IMR-90 (cell line): ENCODE measurements around the gene GPR65. TPM values are rescaled to one million over a fixed set of nuclear protein-coding genes. Genes with fewer than 3 reads are reported as not detected.

Source experiments
- ATAC-seq: fragments of 200-7000 bp; cut with Tn5 transposase; 2 replicates; pipeline ENCODE4 v1.9.1; 2020; ENCODE audit warnings: low read depth, mild to moderate bottlenecking, moderate library complexity
- BruUV-seq: library from RNA; stranded (reverse); fragments of 400-500 nt; replicated peaks from 2 replicates; lab custom pipeline; 2021; lab: Mats Ljungman, UMichigan
- CTCF ChIA-PET: fragments of 300-600 bp; formaldehyde crosslinking; extraction: SDS; loops from one replicate; lab custom pipeline; 2021; ENCODE audit warnings: antibody characterized with exemption; lab: Yijun Ruan, JAX
- POLR2A ChIA-PET: fragments of 300-600 bp; sonication (Branson Sonifier 250); formaldehyde crosslinking; loops from one replicate; lab custom pipeline; 2022; ENCODE audit warnings: antibody characterized with exemption; ENCODE audit not compliant: unreplicated experiment; lab: Charles Lee
- DNase-seq: peaks from one replicate; pipeline ENCODE4 v3.0.0; 2013
- H2AFZ ChIP-seq: replicated peaks from 2 replicates; pipeline ENCODE3; 2013; ENCODE audit warnings: low read length, mild to moderate bottlenecking; ENCODE audit not compliant: poor library complexity
- H2AK5ac ChIP-seq: 2 replicates; pipeline ENCODE4 v1.6.1; 2013; ENCODE audit warnings: low read depth, low read length, inconsistent platforms
- H2AK9ac ChIP-seq: replicated peaks from 2 replicates; pipeline ENCODE3; 2013; ENCODE audit warnings: mild to moderate bottlenecking, low read depth, low read length, moderate library complexity; ENCODE audit not compliant: poor library complexity
- H2BK120ac ChIP-seq: 2 replicates; pipeline ENCODE4 v1.6.1; 2013; ENCODE audit warnings: low read depth, low read length, inconsistent platforms
- H2BK15ac ChIP-seq: 3 replicates; pipeline ENCODE4 v1.6.1; 2013; ENCODE audit warnings: low read depth, low read length, inconsistent platforms
- H2BK20ac ChIP-seq: 2 replicates; pipeline ENCODE4 v1.6.1; 2013; ENCODE audit warnings: low read depth, mild to moderate bottlenecking, inconsistent platforms, low read length, moderate library complexity
- H2BK5ac ChIP-seq: 2 replicates; pipeline ENCODE4 v1.6.1; 2013; ENCODE audit warnings: mild to moderate bottlenecking, low read depth, low read length, inconsistent platforms; ENCODE audit not compliant: poor library complexity, severe bottlenecking
- H3K14ac ChIP-seq: replicated peaks from 2 replicates; pipeline ENCODE4 v1.6.1; 2013; ENCODE audit warnings: low read depth, low read length, inconsistent platforms
- H3K18ac ChIP-seq: 2 replicates; pipeline ENCODE4 v1.6.1; 2013; ENCODE audit warnings: low read depth, low read length, control low read depth
- H3K23ac ChIP-seq: 2 replicates; pipeline ENCODE4 v1.6.1; 2013; ENCODE audit warnings: low read depth, low read length, inconsistent platforms
- H3K27ac ChIP-seq: 2 replicates; pipeline ENCODE4 v1.5.1; 2013; ENCODE audit warnings: mild to moderate bottlenecking, control low read depth, low read length; ENCODE audit not compliant: insufficient read depth
- H3K27me3 ChIP-seq: 2 replicates; pipeline ENCODE4 v1.6.1; 2013; ENCODE audit warnings: low read length; ENCODE audit not compliant: control insufficient read depth, insufficient read depth
- H3K36me3 ChIP-seq: 2 replicates; pipeline ENCODE4 v1.6.1; 2013; ENCODE audit warnings: low read length, mixed read lengths; ENCODE audit not compliant: control insufficient read depth, insufficient read depth
- H3K4ac ChIP-seq: 2 replicates; pipeline ENCODE4 v1.6.1; 2013; ENCODE audit warnings: low read depth, low read length, inconsistent platforms
- H3K4me1 ChIP-seq: 2 replicates; pipeline ENCODE4 v1.6.1; 2013; ENCODE audit warnings: low read length, mixed read lengths; ENCODE audit not compliant: control insufficient read depth, insufficient read depth
- H3K4me2 ChIP-seq: 2 replicates; pipeline ENCODE4 v1.6.1; 2013; ENCODE audit warnings: low read depth, mild to moderate bottlenecking, control low read depth, low read length, moderate library complexity
- H3K4me3 ChIP-seq: 2 replicates; pipeline ENCODE4 v1.5.1; 2013; ENCODE audit warnings: low read depth, mild to moderate bottlenecking, control low read depth, low read length, moderate library complexity; ENCODE audit not compliant: insufficient read depth
- H3K56ac ChIP-seq: 2 replicates; pipeline ENCODE4 v1.6.1; 2013; ENCODE audit warnings: low read length, inconsistent platforms; ENCODE audit not compliant: insufficient read depth; ENCODE audit errors: extremely low read depth
- H3K79me1 ChIP-seq, 2 experiments: 2 replicates each; pipeline ENCODE4 v1.6.1; 2013; ENCODE audit warnings: low read length in 2 of 2, inconsistent platforms in 1 of 2, low read depth in 1 of 2
- H3K9ac ChIP-seq: 2 replicates; pipeline ENCODE4 v1.6.1; 2013; ENCODE audit warnings: low read depth, low read length, control low read depth
- H3K9me1 ChIP-seq: 2 replicates; pipeline ENCODE4 v1.6.1; 2013; ENCODE audit warnings: low read length, inconsistent platforms; ENCODE audit not compliant: insufficient read depth
- H3K9me3 ChIP-seq: 2 replicates; pipeline ENCODE4 v1.6.1; 2013; ENCODE audit warnings: low read length; ENCODE audit not compliant: control insufficient read depth, insufficient read depth
- H4K20me1 ChIP-seq: 2 replicates; pipeline ENCODE4 v1.6.1; 2013; ENCODE audit warnings: low read length, inconsistent platforms; ENCODE audit not compliant: insufficient read depth
- H4K5ac ChIP-seq: 2 replicates; pipeline ENCODE4 v1.6.1; 2013; ENCODE audit warnings: mild to moderate bottlenecking, low read depth, low read length, control low read depth
- H4K8ac ChIP-seq, 2 experiments: 2 replicates each; pipeline ENCODE4 v1.6.1; 2013; ENCODE audit warnings: low read depth in 2 of 2, low read length in 2 of 2, control low read depth in 1 of 2, inconsistent platforms in 1 of 2
- H4K91ac ChIP-seq: 2 replicates; pipeline ENCODE4 v1.6.1; 2013; ENCODE audit warnings: low read depth, low read length, inconsistent platforms; ENCODE audit not compliant: insufficient read depth
- BHLHE40 ChIP-seq: fragments of 150-350 bp; IDR thresholded peaks from 2 replicates; pipeline ENCODE4 v1.6.1; 2016; ENCODE audit warnings: mild to moderate bottlenecking, low read depth, low read length
- CEBPB ChIP-seq: IDR thresholded peaks from 2 replicates; pipeline ENCODE4 v1.6.1; 2012; ENCODE audit warnings: low read depth, low read length, improper control_type of control experiment
- CHD1 ChIP-seq: IDR thresholded peaks from 2 replicates; pipeline ENCODE4 v1.6.1; 2012; ENCODE audit warnings: low read depth, low read length, improper control_type of control experiment
- ELK1 ChIP-seq: fragments of 150-350 bp; IDR thresholded peaks from 2 replicates; pipeline ENCODE4 v1.6.1; 2016; ENCODE audit warnings: low read depth, mild to moderate bottlenecking, low read length, moderate library complexity, borderline replicate concordance
- FOS ChIP-seq: fragments of 150-350 bp; IDR thresholded peaks from 2 replicates; pipeline ENCODE4 v1.6.1; 2016; ENCODE audit warnings: low read depth, low read length
- MAFK ChIP-seq: IDR thresholded peaks from 2 replicates; pipeline ENCODE4 v1.6.1; 2012; ENCODE audit warnings: low read depth, low read length, improper control_type of control experiment
- MXI1 ChIP-seq: IDR thresholded peaks from 2 replicates; pipeline ENCODE4 v1.6.1; 2012; ENCODE audit warnings: low read depth, mild to moderate bottlenecking, low read length, moderate library complexity, borderline replicate concordance
- NFE2L2 ChIP-seq: fragments of 150-350 bp; IDR thresholded peaks from 2 replicates; pipeline ENCODE4 v1.6.1; 2016; ENCODE audit warnings: low read depth, mild to moderate bottlenecking, low read length
- POLR2A ChIP-seq: IDR thresholded peaks from 2 replicates; pipeline ENCODE4 v1.6.1; 2012; ENCODE audit warnings: mild to moderate bottlenecking, low read depth, low read length
- RAD21 ChIP-seq: IDR thresholded peaks from 2 replicates; pipeline ENCODE4 v1.6.1; 2012; ENCODE audit warnings: low read length, improper control_type of control experiment
- RCOR1 ChIP-seq: IDR thresholded peaks from 2 replicates; pipeline ENCODE4 v1.6.1; 2012; ENCODE audit warnings: mild to moderate bottlenecking, low read length, improper control_type of control experiment; ENCODE audit not compliant: insufficient replicate concordance
- RFX5 ChIP-seq: IDR thresholded peaks from 2 replicates; pipeline ENCODE4 v1.8.0; 2012; ENCODE audit warnings: low read depth, mild to moderate bottlenecking, low read length, moderate library complexity
- SMC3 ChIP-seq: fragments of 150-350 bp; IDR thresholded peaks from 2 replicates; pipeline ENCODE4 v1.6.1; 2016; ENCODE audit warnings: low read depth, mild to moderate bottlenecking, antibody characterized with exemption, low read length, moderate library complexity
- USF2 ChIP-seq: fragments of 150-350 bp; IDR thresholded peaks from 2 replicates; pipeline ENCODE4 v1.6.1; 2017; ENCODE audit warnings: mild to moderate bottlenecking, antibody characterized with exemption, low read length, low read depth
- WGBS, 2 experiments: methylation state at CpG; one replicate each; pipeline versions ENCODE4 v1.1.5 to v1.1.7; 2013; ENCODE audit warnings: missing lambda C conversion rate in 2 of 2; ENCODE audit not compliant: insufficient read length in 1 of 2; ENCODE audit errors: extremely low coverage in 2 of 2; 5-methylcytosine and 5-hydroxymethylcytosine counted together
- dilution Hi-C: fragments of 300-500 bp; cut with HindIII; formaldehyde crosslinking; loops from one replicate; pipeline ENCODE4 v1.14.3; 2018; ENCODE audit warnings: low sequenced_read_pairs; ENCODE audit not compliant: unreplicated experiment
- in situ Hi-C: fragments of 300-500 bp; cut with MboI; formaldehyde crosslinking; loops from 3 replicates; pipeline ENCODE4 v1.14.3; 2019; ENCODE audit warnings: low sequenced_read_pairs, inconsistent platforms, mixed read lengths
- intact Hi-C: fragments of 100-400 bp; cut with micrococcal nuclease; formaldehyde crosslinking; loops from 2 replicates; pipeline ENCODE4 v1.10.0; 2022
- polyA plus RNA-seq, 3 experiments: library from polyadenylated mRNA; depleted of rRNA; stranded (reverse); fragments of >200 nt; gene quantifications; 2 replicates each; pipeline ENCODE4 v1.2.3, GENCODE V29; 2012; ENCODE audit warnings: low replicate concordance in 1 of 3
- total RNA-seq: library from RNA; depleted of rRNA; stranded (reverse); fragments of >200 nt; gene quantifications from 2 replicates; pipeline ENCODE4 v1.2.3, GENCODE V29; 2012
- TF ChIP-seq, protein P1 (sequence below): conservative IDR thresholded peaks from 2 replicates; pipeline ENCODE4 v1.5.1; 2012; ENCODE audit warnings: mild to moderate bottlenecking, low read depth, low read length, improper control_type of control experiment

The GPR65 gene
- total and polyA plus RNA-seq, 2 of the 4 experiments (the other 2 are of a cell fraction): 0.05 to 0.18 TPM

DNA sequence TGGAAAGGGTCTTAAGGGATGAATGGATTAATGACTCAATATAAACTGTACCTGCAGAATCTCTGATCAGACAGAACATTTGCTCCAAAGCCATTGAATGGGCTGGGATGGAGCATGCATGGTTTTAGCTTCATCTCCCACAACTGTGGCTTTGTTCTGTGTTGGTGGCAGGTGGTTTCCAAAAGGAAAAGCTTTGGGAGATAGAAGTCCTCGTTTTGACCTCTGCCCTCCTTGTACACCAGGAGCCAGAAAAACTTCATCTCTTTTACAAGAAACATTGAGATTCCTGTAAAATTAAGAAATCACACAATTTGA, 39.5 kb downstream of the GPR65 start (continued):
- TF ChIP-seq RCOR1: no peak
- no peak for TF ChIP-seq RAD21
- TF ChIP-seq RFX5: no peak
- no peak for TF ChIP-seq CEBPB

DNA sequence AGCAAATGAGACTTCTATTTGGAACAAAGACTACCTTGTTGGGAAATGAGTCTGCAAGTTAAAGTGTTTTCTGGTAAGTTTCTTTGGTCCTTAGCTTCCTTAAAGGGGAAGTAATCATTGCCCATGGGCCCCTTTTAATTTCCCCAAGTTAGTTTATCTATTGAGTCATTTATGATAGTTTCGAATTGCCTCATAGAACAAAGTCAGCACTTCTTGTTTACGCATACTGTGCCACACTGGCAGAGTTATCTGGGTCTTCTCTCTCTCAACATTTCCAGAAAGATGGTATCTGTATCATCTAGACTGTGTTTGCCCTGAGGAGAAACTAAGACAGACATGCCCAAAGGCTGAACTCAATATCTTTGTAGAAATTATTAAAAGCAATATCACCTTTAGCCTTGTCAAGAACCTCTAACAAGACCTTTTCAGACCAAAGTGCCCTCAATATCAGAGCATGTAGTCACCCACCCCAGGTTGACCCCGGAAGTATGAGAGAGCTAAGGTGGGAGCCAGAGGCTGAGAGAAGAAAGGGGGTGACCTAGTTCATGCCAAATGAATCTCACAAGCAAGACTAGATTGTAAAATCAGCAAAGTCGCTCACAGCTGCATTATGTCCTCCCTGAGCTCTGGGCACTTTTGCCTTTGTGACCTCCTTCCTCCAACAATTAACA, 40.0 kb downstream of the GPR65 start:
- ChIA-PET CTCF (no interaction called here), POLR2A (no interaction called here)
- no peak overlapping the region for H2BK120ac ChIP-seq
- intact Hi-C loops (no loop called here), dilution Hi-C loops (no loop called here), in situ Hi-C loops (no loop called here)
- no peak overlapping the region for H2BK20ac ChIP-seq
- H2AFZ ChIP-seq: no peak overlapping the region
- H2BK15ac ChIP-seq: no peak overlapping the region
- no peaks in the 10 kb centered on the region for H3K4me1 ChIP-seq
- H3K9ac ChIP-seq: no peak overlapping the region
- H2AK5ac ChIP-seq: no peak overlapping the region
- H3K23ac ChIP-seq: no peak overlapping the region
- H3K4ac ChIP-seq: no peak overlapping the region
- no peaks in the 10 kb centered on the region for H3K36me3 ChIP-seq
- no peak overlapping the region for H3K27ac ChIP-seq
- no CpG with 5 or more reads among the region's 4 CpGs for WGBS, 2 experiments
- no peak overlapping the region for H3K4me2 ChIP-seq
- no peak overlapping the region for H2BK5ac ChIP-seq
- H3K56ac ChIP-seq: no peak overlapping the region
- no peak overlapping the region for H3K14ac ChIP-seq
- H3K9me3 ChIP-seq: 0 out of 2 replicates have a peak, but pooled peaks cover 1% of the 10 kb centered on the region
- H4K20me1 ChIP-seq: no peaks in the 10 kb centered on the region
- H3K79me1 ChIP-seq: no peaks in the 10 kb centered on the region
- no peak for DNase-seq
- no peak overlapping the region for H4K5ac ChIP-seq
- no peaks in the 10 kb centered on the region for H3K9me1 ChIP-seq
- H3K18ac ChIP-seq: no peak overlapping the region
- ATAC-seq: no peak
- BruUV-seq: no TSS peak
- H3K4me3 ChIP-seq: no peak overlapping the region
- no peak overlapping the region for H4K91ac ChIP-seq
- H3K27me3 ChIP-seq: no peaks in the 10 kb centered on the region
- H2AK9ac ChIP-seq: no peak overlapping the region
- H4K8ac ChIP-seq: no peak overlapping the region
- TF ChIP-seq NFE2L2 (no peak), POLR2A (no peak), MXI1 (no peak), USF2 (no peak), ELK1 (no peak), FOS (no peak), CHD1 (no peak), MAFK (no peak), SMC3 (no peak), BHLHE40 (no peak), RAD21 (no peak), CEBPB (no peak)
- TF ChIP-seq, protein P1, sequence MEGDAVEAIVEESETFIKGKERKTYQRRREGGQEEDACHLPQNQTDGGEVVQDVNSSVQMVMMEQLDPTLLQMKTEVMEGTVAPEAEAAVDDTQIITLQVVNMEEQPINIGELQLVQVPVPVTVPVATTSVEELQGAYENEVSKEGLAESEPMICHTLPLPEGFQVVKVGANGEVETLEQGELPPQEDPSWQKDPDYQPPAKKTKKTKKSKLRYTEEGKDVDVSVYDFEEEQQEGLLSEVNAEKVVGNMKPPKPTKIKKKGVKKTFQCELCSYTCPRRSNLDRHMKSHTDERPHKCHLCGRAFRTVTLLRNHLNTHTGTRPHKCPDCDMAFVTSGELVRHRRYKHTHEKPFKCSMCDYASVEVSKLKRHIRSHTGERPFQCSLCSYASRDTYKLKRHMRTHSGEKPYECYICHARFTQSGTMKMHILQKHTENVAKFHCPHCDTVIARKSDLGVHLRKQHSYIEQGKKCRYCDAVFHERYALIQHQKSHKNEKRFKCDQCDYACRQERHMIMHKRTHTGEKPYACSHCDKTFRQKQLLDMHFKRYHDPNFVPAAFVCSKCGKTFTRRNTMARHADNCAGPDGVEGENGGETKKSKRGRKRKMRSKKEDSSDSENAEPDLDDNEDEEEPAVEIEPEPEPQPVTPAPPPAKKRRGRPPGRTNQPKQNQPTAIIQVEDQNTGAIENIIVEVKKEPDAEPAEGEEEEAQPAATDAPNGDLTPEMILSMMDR: no peak
